Natural killer cell (primary cell): Measurements from ENCODE around the gene SMG1. TPM values are rescaled to one million over a fixed set of nuclear protein-coding genes. Genes with fewer than 3 reads are reported as not detected.

Experiments used
- ATAC-seq, 3 donors: fragments of 150-1000 bp in 2 of 3; fragments of 200-7000 bp in 1 of 3; cut with Tn5 transposase; 1 replicate in 1 of 3; 2 replicates in 2 of 3; pipeline ENCODE4 v1.10.0; 2021; ENCODE audit warnings: mild to moderate bottlenecking in 2 of 3, moderate library complexity in 2 of 3
- DNase-seq, 2 donors: peaks; one replicate each; pipeline versions ENCODE4 v3.0.0 to v3.0.0-alpha.2; 2013 to 2021; ENCODE audit warnings: mixed read lengths in 1 of 2
- H3K27ac ChIP-seq: one replicate; pipeline ENCODE4 v1.5.1; 2013; ENCODE audit warnings: mild to moderate bottlenecking, low read length
- H3K27me3 ChIP-seq: one replicate; pipeline ENCODE4 v1.6.1; 2013; ENCODE audit warnings: low read length; ENCODE audit not compliant: control insufficient read depth, insufficient read depth
- H3K36me3 ChIP-seq: one replicate; pipeline ENCODE4 v1.6.1; 2013; ENCODE audit warnings: low read length; ENCODE audit not compliant: control insufficient read depth, insufficient read depth
- H3K4me1 ChIP-seq: one replicate; pipeline ENCODE4 v1.6.1; 2013; ENCODE audit warnings: low read length; ENCODE audit not compliant: control insufficient read depth, insufficient read depth
- H3K4me3 ChIP-seq: one replicate; pipeline ENCODE4 v1.5.1; 2013; ENCODE audit warnings: low read length
- H3K9me3 ChIP-seq: one replicate; pipeline ENCODE4 v1.6.1; 2013; ENCODE audit warnings: low read length; ENCODE audit not compliant: control insufficient read depth, insufficient read depth
- H3K27ac Mint-ChIP-seq, 2 donors: one replicate each; pipeline ENCODE4 v1.8.0; 2022; ENCODE audit warnings: mild to moderate bottlenecking in 2 of 2, mixed read lengths in 2 of 2, moderate library complexity in 1 of 2
- H3K27me3 Mint-ChIP-seq, 2 donors: one replicate each; pipeline ENCODE4 v1.8.0; 2022; ENCODE audit warnings: low read depth in 2 of 2, mixed read lengths in 2 of 2
- H3K36me3 Mint-ChIP-seq: one replicate; pipeline ENCODE4 v1.8.0; 2022; ENCODE audit warnings: mixed read lengths
- H3K4me1 Mint-ChIP-seq, 2 donors: one replicate each; pipeline ENCODE4 v1.8.0; 2022; ENCODE audit warnings: mixed read lengths in 2 of 2
- H3K4me3 Mint-ChIP-seq: one replicate; pipeline ENCODE4 v1.8.0; 2022; ENCODE audit warnings: mild to moderate bottlenecking, moderate library complexity, mixed read lengths
- H3K9me3 Mint-ChIP-seq, 2 donors: one replicate each; pipeline ENCODE4 v1.8.0; 2022; ENCODE audit warnings: mixed read lengths in 2 of 2
- CTCF ChIP-seq: fragments of 200-600 bp; IDR thresholded peaks from one replicate; pipeline ENCODE4 v1.8.0; 2022; ENCODE audit warnings: antibody characterized with exemption
- WGBS: methylation state at CpG from one replicate; pipeline ENCODE4 v1.1.7; 2013; ENCODE audit warnings: missing lambda C conversion rate; ENCODE audit not compliant: insufficient coverage; 5-methylcytosine and 5-hydroxymethylcytosine counted together
- intact Hi-C: fragments of 100-400 bp; cut with micrococcal nuclease; formaldehyde crosslinking; loops from one replicate; pipeline ENCODE4 v1.14.2; 2022
- total RNA-seq, 4 donors: library from RNA; stranded (reverse); fragments of 120-200 nt in 1 of 4; gene quantifications; one replicate each; pipeline versions ENCODE4 v1.2.3 to v1.2.4, GENCODE V29; 2013 to 2022

SMG1 gene
- total RNA-seq, 3 donors from 2014 or later (not counting 1 experiment from before 2014, with no cell fraction given), result 215 to 253 (median 246) TPM

GRCh38 chr16:18938986-18939385 lies 12.8 kb upstream of the SMG1 start:
- no peaks in the 10 kb centered on the region for H3K4me1 ChIP-seq
- 97% methylated on average over 8 of the region's 9 CpGs for WGBS
- no peak for ATAC-seq

GRCh38 chr16:18937390-18937789 lies 11.2 kb upstream of the SMG1 start:
- no peaks in the 10 kb centered on the region for H3K9me3 Mint-ChIP-seq

More at GRCh38 chr16:18938986-18939385, 12.8 kb upstream of the SMG1 start:
- H3K4me3 Mint-ChIP-seq, result no peak overlapping the region
- H3K27me3 ChIP-seq, result no peaks in the 10 kb centered on the region
- no peaks in the 10 kb centered on the region for H3K9me3 Mint-ChIP-seq
- H3K36me3 ChIP-seq, result no peaks in the 10 kb centered on the region
- no peak overlapping the region for H3K4me3 ChIP-seq
- H3K9me3 ChIP-seq, result no peaks in the 10 kb centered on the region
- intact Hi-C loops, result no loop called here
- no peak for DNase-seq
- no peaks in the 10 kb centered on the region for H3K36me3 Mint-ChIP-seq
- H3K27ac Mint-ChIP-seq, result no peak overlapping the region
- H3K27ac ChIP-seq, result no peak overlapping the region
- H3K4me1 Mint-ChIP-seq, result no peaks in the 10 kb centered on the region
- H3K27me3 Mint-ChIP-seq, result peaks cover 0 to 3% of the 10 kb centered on the region in 2 donors
- no peak for TF ChIP-seq CTCF

GRCh38 chr16:18936727-18937340 lies 10.6 kb upstream of the SMG1 start:
- no peak overlapping the region for H3K27ac Mint-ChIP-seq
- no peaks in the 10 kb centered on the region for H3K4me1 Mint-ChIP-seq
- intact Hi-C loops, result no loop called here
- H3K4me3 Mint-ChIP-seq, result no peak overlapping the region
- H3K36me3 Mint-ChIP-seq, result no peaks in the 10 kb centered on the region
- no peak for TF ChIP-seq CTCF
- Histone ChIP-seq H3K9me3 (no peaks in the 10 kb centered on the region), H3K36me3 (no peaks in the 10 kb centered on the region), H3K27ac (no peak overlapping the region), H3K4me3 (no peak overlapping the region), H3K27me3 (no peaks in the 10 kb centered on the region), H3K4me1 (no peaks in the 10 kb centered on the region)
- WGBS, result 80% methylated on average over 7 of the region's 7 CpGs
- H3K9me3 Mint-ChIP-seq, result no peaks in the 10 kb centered on the region
- DNase-seq (no peak), ATAC-seq (no peak)
- peaks cover 0 to 3% of the 10 kb centered on the region in 2 donors for H3K27me3 Mint-ChIP-seq

More at GRCh38 chr16:18937390-18937789, 11.2 kb upstream of the SMG1 start:
- Histone ChIP-seq H3K27me3 (no peaks in the 10 kb centered on the region), H3K9me3 (no peaks in the 10 kb centered on the region), H3K27ac (no peak overlapping the region), H3K4me1 (no peaks in the 10 kb centered on the region), H3K4me3 (no peak overlapping the region), H3K36me3 (no peaks in the 10 kb centered on the region)
- Mint-ChIP-seq H3K4me1 (no peaks in the 10 kb centered on the region), H3K27me3 (peaks cover 0 to 3% of the 10 kb centered on the region in 2 donors), H3K4me3 (no peak overlapping the region), H3K36me3 (no peaks in the 10 kb centered on the region), H3K27ac (no peak overlapping the region)
- no peak for ATAC-seq
- TF ChIP-seq CTCF, result no peak
- DNase-seq, result no peak
- intact Hi-C loops, result no loop called here

- Histone ChIP-seq H3K27ac (no peak overlapping the region), H3K4me1 (no peaks in the 10 kb centered on the region), H3K4me3 (no peak overlapping the region), H3K36me3 (no peaks in the 10 kb centered on the region), H3K27me3 (no peaks in the 10 kb centered on the region), H3K9me3 (no peaks in the 10 kb centered on the region)
- Mint-ChIP-seq H3K27ac (no peak overlapping the region), H3K4me3 (no peak overlapping the region), H3K27me3 (peaks cover 0 to 3% of the 10 kb centered on the region in 2 donors), H3K36me3 (no peaks in the 10 kb centered on the region), H3K4me1 (no peaks in the 10 kb centered on the region), H3K9me3 (no peaks in the 10 kb centered on the region)
- WGBS, result 60% methylated on average over 1 of the region's 1 CpG
- ATAC-seq (no peak), DNase-seq (no peak)
- no peak for TF ChIP-seq CTCF
- intact Hi-C loops, result no loop called here
These were observed 7.3 kb upstream of the SMG1 start for GRCh38 chr16:18933501-18933900.
